Activated CD8-positive, alpha-beta memory T cell treated with anti-CD3 and anti-CD28 coated beads, Interleukin-2, amount 50 U/mL, for 4 hours (primary cell): ENCODE data around the gene OSBP2.

Source experiments
- DNase-seq: peaks from one replicate; pipeline ENCODE4 v3.0.0-alpha.2; 2020

OSBP2 gene

GRCh38 chr22:30856741-30857502 is 162.2 kb downstream of the OSBP2 start:
- no peak for DNase-seq

- no peak for DNase-seq
Measured at GRCh38 chr22:30857791-30858190, 163.1 kb downstream of the OSBP2 start.

GRCh38 chr22:30858976-30859713 is 164.5 kb downstream of the OSBP2 start:
- no peak for DNase-seq

- DNase-seq = no peak
Measured at GRCh38 chr22:30859714-30860095, 165.0 kb downstream of the OSBP2 start.

- no peak for DNase-seq
Measured at GRCh38 chr22:30860176-30861105, 165.8 kb downstream of the OSBP2 start.

GRCh38 chr22:30861131-30861530 is 166.5 kb downstream of the OSBP2 start:
- DNase-seq = no peak

- no peak for DNase-seq
Measured at GRCh38 chr22:30861688-30862552, 167.2 kb downstream of the OSBP2 start.

- no peak for DNase-seq
Measured at GRCh38 chr22:30863081-30863833, 168.6 kb downstream of the OSBP2 start.

GRCh38 chr22:30864441-30865420 is 170.1 kb downstream of the OSBP2 start:
- DNase-seq = no peak

- DNase-seq = no peak
Measured at GRCh38 chr22:30865656-30866055, 171.0 kb downstream of the OSBP2 start.

- no peak for DNase-seq
Measured at GRCh38 chr22:30866216-30866615, 171.5 kb downstream of the OSBP2 start.

GRCh38 chr22:30866811-30867271 is 172.2 kb downstream of the OSBP2 start:
- DNase-seq = no peak

- no peak for DNase-seq
Measured at GRCh38 chr22:30867746-30868662, 173.3 kb downstream of the OSBP2 start.

GRCh38 chr22:30868663-30869385 is 174.2 kb downstream of the OSBP2 start:
- DNase-seq = no peak

- DNase-seq = no peak
Measured at GRCh38 chr22:30869667-30870395, 175.2 kb downstream of the OSBP2 start.

- DNase-seq = no peak
Measured at GRCh38 chr22:30870451-30871345, 176.0 kb downstream of the OSBP2 start.
